Measurements from ENCODE around the gene STXBP1.

Gene STXBP1

GRCh38 chr9:127735530-127736185 is 123.6 kb downstream of the STXBP1 start:
- Histone ChIP-seq H3K27me3 (no peaks in the 10 kb centered on the region), H3K4me3 (no peak overlapping the region), H3K9me3 (no peaks in the 10 kb centered on the region), H3K27ac (peak overlapping the region in 1 of 2 donors; percentile 93), H3K4me1 (peaks cover 0 to 13% (median 7%) of the 10 kb centered on the region in 4 donors), H3K36me3 (peaks cover 0 to 22% (median 21%) of the 10 kb centered on the region in 3 donors)
- intact Hi-C loops (cut with DNase I; ENCODE audit: low total_unique reads): loop anchor here (2.0 to 5.0 kb wide), 3 partner anchors 49 to 187 kb away; no protein-coding TSS in a partner anchor
- TF ChIP-seq CTCF (IDR thresholded peaks at IDR 0.05): no peak
- no peak for DNase-seq

- Histone ChIP-seq H3K9me3 (no peaks in the 10 kb centered on the region), H3K27me3 (peaks cover 0 to 8% of the 10 kb centered on the region in 2 donors), H3K27ac (no peak overlapping the region), H3K4me1 (peaks cover 0 to 11% (median 7%) of the 10 kb centered on the region in 4 donors), H3K4me3 (no peak overlapping the region), H3K36me3 (no peaks in the 10 kb centered on the region)
- no peak for TF ChIP-seq CTCF (IDR thresholded peaks at IDR 0.05)
- DNase-seq: no peak
- intact Hi-C loops (cut with DNase I; ENCODE audit: low total_unique reads): loop anchor here (5.0 kb wide), 1 partner anchor 134 kb away; no protein-coding TSS in a partner anchor
Observed at GRCh38 chr9:127738666-127739065, 126.6 kb downstream of the STXBP1 start.

- Histone ChIP-seq H3K27ac (no peak overlapping the region), H3K4me3 (no peak overlapping the region), H3K9me3 (no peaks in the 10 kb centered on the region), H3K27me3 (peaks cover 0 to 14% of the 10 kb centered on the region in 2 donors), H3K4me1 (peaks cover 0 to under 1% (median 0%) of the 10 kb centered on the region in 4 donors), H3K36me3 (peaks cover 0 to 5% (median 0%) of the 10 kb centered on the region in 3 donors)
- peak in 1 of 2 donors; percentile 47 for DNase-seq
- TF ChIP-seq CTCF (IDR thresholded peaks at IDR 0.05): no peak
- intact Hi-C loops (cut with DNase I; ENCODE audit: low total_unique reads): loop anchor here (5.0 kb wide), 1 partner anchor 133 kb away; no protein-coding TSS in a partner anchor
Observed at GRCh38 chr9:127739614-127740330, 127.7 kb downstream of the STXBP1 start.

- no peaks in the 10 kb centered on the region for H3K4me1 ChIP-seq
- TF ChIP-seq CTCF (IDR thresholded peaks at IDR 0.05): no peak
- H3K27me3 ChIP-seq: peaks cover 0 to 14% of the 10 kb centered on the region in 2 donors
- no peak overlapping the region for H3K4me3 ChIP-seq
- no peak for DNase-seq
- no peaks in the 10 kb centered on the region for H3K9me3 ChIP-seq
- peaks cover 0 to 7% (median 0%) of the 10 kb centered on the region in 3 donors for H3K36me3 ChIP-seq
- intact Hi-C loops (cut with DNase I; ENCODE audit: low total_unique reads): no loop called here
- H3K27ac ChIP-seq: no peak overlapping the region
Observed at GRCh38 chr9:127741831-127742434, 129.9 kb downstream of the STXBP1 start.
